Nephron (organoid): ENCODE data around the gene USP13.

ENCODE experiments used
- H3K27ac Mint-ChIP-seq, 3 experiments: 2 replicates each; pipeline ENCODE4 v1.8.0; 2020; ENCODE audit warnings: mixed read lengths in 3 of 3, mild to moderate bottlenecking in 2 of 3, moderate library complexity in 1 of 3
- H3K27me3 Mint-ChIP-seq: 2 replicates; pipeline ENCODE4 v1.8.0; 2021; ENCODE audit warnings: low read depth, mild to moderate bottlenecking, moderate library complexity, mixed read lengths
- H3K36me3 Mint-ChIP-seq: 2 replicates; pipeline ENCODE4 v1.8.0; 2020; ENCODE audit warnings: low read depth, mixed read lengths
- H3K4me1 Mint-ChIP-seq: 2 replicates; pipeline ENCODE4 v1.8.0; 2020; ENCODE audit warnings: mixed read lengths
- H3K4me3 Mint-ChIP-seq, 3 experiments: 2 replicates each; pipeline ENCODE4 v1.8.0; 2020; ENCODE audit warnings: mild to moderate bottlenecking in 3 of 3, mixed read lengths in 3 of 3, moderate library complexity in 2 of 3
- H3K9me3 Mint-ChIP-seq: 2 replicates; pipeline ENCODE4 v1.8.0; 2020; ENCODE audit warnings: mixed read lengths
- TF ChIP-seq, protein P1 (sequence below), 3 experiments: fragments of 200-600 bp; sonication (generic); IDR thresholded peaks; one replicate each; pipeline ENCODE4 v1.5.0; 2021; ENCODE audit warnings: antibody characterized with exemption in 3 of 3; ENCODE audit not compliant: unreplicated experiment in 3 of 3

USP13 gene

DNA sequence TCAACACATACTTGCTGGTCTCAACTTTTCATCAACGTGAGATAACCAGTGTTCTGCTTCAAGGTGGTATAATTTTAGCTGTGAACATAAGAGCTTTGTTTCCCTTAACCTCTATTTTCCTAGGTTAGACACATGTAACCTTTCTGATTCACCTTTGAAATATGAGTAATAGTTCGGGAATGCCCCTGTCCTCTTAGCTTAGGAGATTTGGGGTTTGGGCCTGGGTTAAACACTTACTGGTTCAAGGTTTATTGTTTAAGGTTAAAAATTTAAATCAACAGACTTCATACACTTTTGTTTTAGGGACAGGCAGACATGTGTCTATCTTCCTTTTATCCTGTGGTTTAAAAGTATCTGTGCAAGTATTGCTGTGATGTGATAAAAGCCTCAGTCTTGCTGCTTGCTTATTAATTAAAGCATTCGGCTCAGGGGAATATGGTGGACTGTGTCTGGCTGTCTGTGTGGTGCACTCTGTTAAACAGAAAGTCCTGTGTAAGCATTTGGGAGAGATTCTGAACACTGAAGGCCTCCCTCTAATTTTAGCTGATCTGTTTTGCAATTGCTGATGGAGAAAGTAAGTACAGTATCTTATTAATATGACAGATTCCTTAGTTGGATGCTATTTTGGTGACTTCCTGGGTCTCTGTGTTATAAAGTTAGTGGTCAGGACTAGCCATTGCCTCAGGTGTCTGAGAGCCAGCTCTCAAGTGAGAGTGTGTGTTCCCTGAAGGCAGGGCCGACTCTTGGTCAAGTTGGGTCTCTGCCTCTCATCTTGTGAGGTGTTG, 81.8 kb downstream of the USP13 start:
- Mint-ChIP-seq H3K9me3 (no peaks in the 10 kb centered on the region), H3K27me3 (no peaks in the 10 kb centered on the region), H3K4me1 (no peaks in the 10 kb centered on the region), H3K4me3 (no peak overlapping the region), H3K27ac (no peak overlapping the region), H3K36me3 (peaks cover 32% of the 10 kb centered on the region)
- TF ChIP-seq, protein P1, sequence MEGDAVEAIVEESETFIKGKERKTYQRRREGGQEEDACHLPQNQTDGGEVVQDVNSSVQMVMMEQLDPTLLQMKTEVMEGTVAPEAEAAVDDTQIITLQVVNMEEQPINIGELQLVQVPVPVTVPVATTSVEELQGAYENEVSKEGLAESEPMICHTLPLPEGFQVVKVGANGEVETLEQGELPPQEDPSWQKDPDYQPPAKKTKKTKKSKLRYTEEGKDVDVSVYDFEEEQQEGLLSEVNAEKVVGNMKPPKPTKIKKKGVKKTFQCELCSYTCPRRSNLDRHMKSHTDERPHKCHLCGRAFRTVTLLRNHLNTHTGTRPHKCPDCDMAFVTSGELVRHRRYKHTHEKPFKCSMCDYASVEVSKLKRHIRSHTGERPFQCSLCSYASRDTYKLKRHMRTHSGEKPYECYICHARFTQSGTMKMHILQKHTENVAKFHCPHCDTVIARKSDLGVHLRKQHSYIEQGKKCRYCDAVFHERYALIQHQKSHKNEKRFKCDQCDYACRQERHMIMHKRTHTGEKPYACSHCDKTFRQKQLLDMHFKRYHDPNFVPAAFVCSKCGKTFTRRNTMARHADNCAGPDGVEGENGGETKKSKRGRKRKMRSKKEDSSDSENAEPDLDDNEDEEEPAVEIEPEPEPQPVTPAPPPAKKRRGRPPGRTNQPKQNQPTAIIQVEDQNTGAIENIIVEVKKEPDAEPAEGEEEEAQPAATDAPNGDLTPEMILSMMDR (IDR thresholded peaks at IDR 0.05; ENCODE audit: unreplicated experiment in 3 of 3), result no peak

DNA sequence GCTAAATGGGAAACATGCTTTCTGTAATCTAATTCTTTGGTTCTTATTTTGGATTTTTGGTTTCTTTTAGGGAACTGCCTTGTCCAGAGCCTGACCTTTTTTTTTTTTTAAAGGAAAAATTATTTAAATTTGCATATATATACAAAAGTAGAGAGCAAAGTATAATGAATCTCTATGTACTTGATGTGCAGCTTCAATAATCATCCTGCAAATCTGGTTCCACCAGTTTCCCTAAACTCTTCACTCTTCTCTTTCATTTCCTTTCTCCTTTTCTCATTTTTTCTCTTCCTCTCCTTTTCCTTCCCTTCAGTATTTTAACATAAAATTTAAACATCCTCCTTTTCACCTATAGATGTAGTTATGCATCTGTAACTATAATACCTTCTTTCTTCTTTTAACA, 82.5 kb downstream of the USP13 start:
- no peak overlapping the region for H3K4me3 Mint-ChIP-seq
- no peaks in the 10 kb centered on the region for H3K4me1 Mint-ChIP-seq
- no peak overlapping the region for H3K27ac Mint-ChIP-seq
- H3K36me3 Mint-ChIP-seq, result peaks cover 29% of the 10 kb centered on the region
- TF ChIP-seq, protein P1 (IDR thresholded peaks at IDR 0.05; ENCODE audit: unreplicated experiment in 3 of 3), result no peak
- no peaks in the 10 kb centered on the region for H3K27me3 Mint-ChIP-seq
- no peaks in the 10 kb centered on the region for H3K9me3 Mint-ChIP-seq

DNA sequence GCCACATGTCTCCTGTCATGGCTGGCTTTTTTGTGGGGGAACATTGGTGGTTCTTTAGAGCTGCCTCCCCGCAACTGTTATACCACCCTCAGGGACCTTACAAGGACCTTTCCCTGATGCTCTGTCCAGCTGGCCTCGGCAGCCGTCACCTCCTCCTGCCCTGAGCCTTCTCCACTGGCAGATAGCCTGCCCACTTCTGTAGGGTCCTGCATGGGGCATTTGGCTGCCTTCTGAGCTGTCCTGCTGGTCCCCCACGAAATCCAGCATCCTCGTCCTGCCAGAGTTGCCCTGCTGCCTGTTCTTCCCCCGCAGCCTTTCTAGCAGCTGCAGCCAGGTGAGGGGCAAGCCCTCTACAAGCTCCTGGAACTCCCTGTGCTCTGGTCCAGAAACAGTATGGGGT, 86.2 kb downstream of the USP13 start:
- Mint-ChIP-seq H3K36me3 (peaks cover 35% of the 10 kb centered on the region), H3K4me3 (no peak overlapping the region), H3K4me1 (no peaks in the 10 kb centered on the region), H3K27me3 (no peaks in the 10 kb centered on the region), H3K9me3 (no peaks in the 10 kb centered on the region), H3K27ac (no peak overlapping the region)
- TF ChIP-seq, protein P1 (IDR thresholded peaks at IDR 0.05; ENCODE audit: unreplicated experiment in 3 of 3), result no peak

DNA sequence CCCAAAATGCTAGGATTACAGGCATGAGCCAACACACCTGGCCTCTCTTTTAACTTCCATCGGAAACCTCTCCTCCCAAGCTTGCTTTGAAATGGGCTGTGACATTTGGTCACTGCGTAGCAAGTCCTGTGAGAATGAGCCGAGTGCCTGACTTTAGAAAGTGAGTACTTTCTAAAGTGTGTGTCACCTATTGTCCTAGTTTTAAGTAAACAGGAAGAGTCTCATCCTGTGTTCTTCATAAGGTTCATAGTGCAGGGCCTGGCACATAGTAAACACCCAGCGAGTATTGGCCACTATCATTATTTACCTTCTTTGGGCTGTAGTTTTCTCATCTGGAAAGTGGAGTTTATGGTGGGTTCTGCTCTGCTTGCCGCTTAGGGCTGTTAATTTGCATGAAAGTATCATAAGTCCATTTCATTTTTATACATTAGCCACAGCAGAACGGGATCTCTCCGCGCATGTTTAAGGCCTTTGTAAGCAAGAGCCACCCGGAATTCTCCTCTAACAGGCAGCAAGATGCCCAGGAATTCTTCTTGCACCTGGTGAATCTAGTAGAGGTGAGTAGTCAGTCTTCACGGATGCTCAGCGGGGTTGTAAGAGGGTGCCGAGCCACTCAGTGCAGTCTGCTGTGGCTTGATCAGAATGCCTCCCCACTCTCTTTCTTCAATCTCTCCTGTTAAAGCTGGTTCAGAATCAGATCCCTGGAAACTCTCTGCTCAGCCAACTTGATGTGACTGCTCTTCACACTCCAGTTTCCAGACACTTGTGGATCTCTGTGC, 87.2 kb downstream of the USP13 start:
- H3K27me3 Mint-ChIP-seq, result no peaks in the 10 kb centered on the region
- no peak overlapping the region for H3K27ac Mint-ChIP-seq
- TF ChIP-seq, protein P1 (IDR thresholded peaks at IDR 0.05; ENCODE audit: unreplicated experiment in 3 of 3), result no peak
- no peak overlapping the region for H3K4me3 Mint-ChIP-seq
- H3K4me1 Mint-ChIP-seq, result no peaks in the 10 kb centered on the region
- no peaks in the 10 kb centered on the region for H3K9me3 Mint-ChIP-seq
- H3K36me3 Mint-ChIP-seq, result peaks cover 40% of the 10 kb centered on the region

DNA sequence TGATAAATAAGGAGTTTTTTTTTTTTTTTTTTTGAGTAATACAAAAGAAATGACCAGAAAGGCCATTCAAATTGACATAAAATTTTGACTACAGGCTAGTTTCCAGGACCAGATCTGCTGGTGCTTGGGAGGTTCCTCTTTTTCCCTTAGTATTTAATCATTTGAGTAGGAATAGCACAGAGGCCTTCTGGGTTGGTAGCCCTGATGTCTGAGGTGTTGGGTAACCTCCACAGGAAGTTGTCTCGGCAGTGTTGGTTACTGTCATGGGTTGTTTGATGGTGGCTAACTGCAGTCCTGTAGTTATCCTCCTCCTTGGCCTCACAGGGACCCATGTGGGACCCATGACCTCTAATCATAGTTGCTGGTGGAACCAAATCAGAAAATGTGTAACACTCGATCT, 91.1 kb downstream of the USP13 start:
- H3K36me3 Mint-ChIP-seq, result peaks cover 40% of the 10 kb centered on the region
- no peaks in the 10 kb centered on the region for H3K4me1 Mint-ChIP-seq
- H3K27ac Mint-ChIP-seq, result no peak overlapping the region
- no peaks in the 10 kb centered on the region for H3K9me3 Mint-ChIP-seq
- no peaks in the 10 kb centered on the region for H3K27me3 Mint-ChIP-seq
- no peak overlapping the region for H3K4me3 Mint-ChIP-seq
- TF ChIP-seq, protein P1 (IDR thresholded peaks at IDR 0.05; ENCODE audit: unreplicated experiment in 3 of 3), result no peak
